Pulmonary artery endothelial cell (primary cell): ENCODE data around the gene GPR3. TPM values are rescaled to one million over a fixed set of nuclear protein-coding genes. Genes with fewer than 3 reads are reported as not detected.

Experiments
- DNase-seq: peaks from one replicate; pipeline ENCODE4 v3.0.0-alpha.2; 2011; ENCODE audit warnings: low read depth, low spot score
- total RNA-seq: library from RNA; depleted of rRNA; stranded (reverse); fragments of >200 nt; gene quantifications from 2 replicates; pipeline ENCODE4 v1.2.3, GENCODE V29; 2014

GPR3 gene
- total RNA-seq, 1 donor from 2014 or later, result 0.86 TPM

- no peak for DNase-seq
These were observed 34.1 kb upstream of the GPR3 start for GRCh38 chr1:27358038-27358927.

GRCh38 chr1:27358928-27359313, 33.5 kb upstream of the GPR3 start:
- no peak for DNase-seq

- DNase-seq, result no peak
These were observed 32.6 kb upstream of the GPR3 start for GRCh38 chr1:27359822-27360158.

GRCh38 chr1:27360159-27361043, 32.0 kb upstream of the GPR3 start:
- DNase-seq, result no peak

- no peak for DNase-seq
These were observed 31.4 kb upstream of the GPR3 start for GRCh38 chr1:27361044-27361402.

GRCh38 chr1:27361553-27361952, 30.9 kb upstream of the GPR3 start:
- no peak for DNase-seq

- DNase-seq, result no peak
These were observed 28.4 kb upstream of the GPR3 start for GRCh38 chr1:27363766-27364695.

- DNase-seq, result no peak
These were observed 27.6 kb upstream of the GPR3 start for GRCh38 chr1:27364696-27365371.

- DNase-seq, result peak; percentile 62
These were observed 26.9 kb upstream of the GPR3 start for GRCh38 chr1:27365372-27366112.

- DNase-seq, result peak; percentile 30
These were observed 26.4 kb upstream of the GPR3 start for GRCh38 chr1:27366113-27366410.

GRCh38 chr1:27366411-27367159, 25.8 kb upstream of the GPR3 start, which contains the start of gene MAP3K6:
TSS of gene MAP3K6 (minus strand) at chr1:27366961. CDS start at chr1:27366597, 364 bp downstream.
- DNase-seq, result no peak

GRCh38 chr1:27367160-27367650, 25.2 kb upstream of the GPR3 start:
- DNase-seq, result no peak

- no peak for DNase-seq
These were observed 23.4 kb upstream of the GPR3 start for GRCh38 chr1:27368869-27369582.

- no peak for DNase-seq
These were observed 20.2 kb upstream of the GPR3 start for GRCh38 chr1:27372022-27372807.

- no peak for DNase-seq
These were observed 19.4 kb upstream of the GPR3 start for GRCh38 chr1:27372808-27373690.

GRCh38 chr1:27374362-27375086, 17.9 kb upstream of the GPR3 start, which contains the start of gene FCN3:
TSS of gene FCN3 (minus strand) at chr1:27374824. CDS start at chr1:27374818, 6 bp downstream.
- no peak for DNase-seq
